T-helper 9 cell (primary cell): Measurements from ENCODE around the gene EFEMP1.

Experiments
- DNase-seq: peaks from one replicate; pipeline ENCODE4 v3.0.0-alpha.2; 2020

Gene EFEMP1

DNA sequence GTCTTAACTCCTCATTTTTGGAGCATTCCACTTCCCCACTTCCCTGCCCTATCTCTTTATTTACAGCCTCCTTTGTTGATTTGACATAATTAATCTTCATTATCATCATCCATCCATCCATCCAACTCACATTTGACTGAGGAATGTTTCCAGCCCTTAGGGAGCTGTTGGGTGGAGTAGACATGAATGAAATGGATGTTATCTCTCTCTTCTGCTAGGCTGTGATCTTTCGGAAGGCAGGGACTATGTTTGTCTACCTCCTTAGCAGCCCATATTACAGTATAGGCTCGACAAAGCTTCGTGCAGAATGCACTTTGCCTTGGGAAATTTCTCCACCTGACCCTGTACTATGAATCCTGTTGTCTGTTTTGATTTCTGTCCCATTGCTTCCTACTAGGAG is 7.7 kb upstream of the EFEMP1 start:
- no peak for DNase-seq

- no peak for DNase-seq
These were observed 5.9 kb upstream of the EFEMP1 start for GRCh38 chr2:55929476-55929875.

- DNase-seq, result no peak
These were observed 3.4 kb upstream of the EFEMP1 start for GRCh38 chr2:55926974-55927373.

- DNase-seq, result no peak
These were observed 2.7 kb upstream of the EFEMP1 start for GRCh38 chr2:55926246-55926645.

- no peak for DNase-seq
These were observed 370 bp upstream of the EFEMP1 start for GRCh38 chr2:55923982-55924321.

DNA sequence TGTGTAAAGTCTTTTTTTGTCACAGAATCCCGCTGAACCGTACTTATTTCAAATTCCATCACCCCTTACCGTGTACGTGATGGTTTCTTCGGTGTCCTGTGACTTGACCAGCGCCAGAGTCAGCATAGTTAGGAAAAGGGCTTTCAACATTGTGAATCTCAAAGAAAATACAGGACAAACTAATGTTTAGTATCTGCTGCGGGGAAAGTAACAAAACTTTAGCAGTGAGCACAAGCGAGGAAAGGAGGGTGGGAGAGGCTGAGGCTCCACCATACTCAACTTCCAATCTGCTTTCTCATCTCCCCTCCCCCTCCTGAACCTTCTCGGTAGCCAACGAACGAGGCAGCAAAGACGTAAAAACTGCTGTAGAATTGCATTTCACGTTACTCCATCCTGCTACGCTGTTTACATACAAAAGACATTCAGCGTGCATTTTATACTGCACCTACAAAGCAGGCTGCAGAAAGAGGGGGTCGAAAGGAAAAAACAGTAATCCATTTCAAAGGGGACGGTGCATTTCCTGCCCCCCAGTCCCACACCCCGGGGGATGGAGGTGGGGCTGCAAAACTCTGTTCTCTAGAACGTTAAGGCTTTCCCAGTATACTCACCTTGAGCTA is 1.2 kb downstream of the EFEMP1 start:
- DNase-seq, result no peak

DNA sequence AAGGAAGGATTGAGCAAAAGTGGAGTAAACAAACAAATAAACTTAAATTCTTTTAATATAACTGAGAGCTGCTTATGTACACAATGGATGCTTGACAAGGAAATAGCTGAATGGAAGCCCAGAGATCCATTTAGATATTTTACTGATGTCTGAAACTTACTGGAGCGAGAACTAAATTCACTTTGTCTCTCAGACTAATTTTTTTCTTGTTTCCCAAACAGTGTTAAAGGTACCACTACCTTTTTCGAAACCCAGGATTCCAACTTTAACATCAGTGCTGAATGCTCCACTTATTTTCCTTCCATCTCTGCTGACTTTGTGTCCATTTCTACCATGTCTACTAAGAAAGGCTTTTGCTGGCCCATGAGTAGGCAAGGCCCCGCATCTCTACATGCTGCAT is 4.0 kb downstream of the EFEMP1 start:
- no peak for DNase-seq

GRCh38 chr2:55918856-55919255 is 4.7 kb downstream of the EFEMP1 start:
- DNase-seq, result no peak

DNA sequence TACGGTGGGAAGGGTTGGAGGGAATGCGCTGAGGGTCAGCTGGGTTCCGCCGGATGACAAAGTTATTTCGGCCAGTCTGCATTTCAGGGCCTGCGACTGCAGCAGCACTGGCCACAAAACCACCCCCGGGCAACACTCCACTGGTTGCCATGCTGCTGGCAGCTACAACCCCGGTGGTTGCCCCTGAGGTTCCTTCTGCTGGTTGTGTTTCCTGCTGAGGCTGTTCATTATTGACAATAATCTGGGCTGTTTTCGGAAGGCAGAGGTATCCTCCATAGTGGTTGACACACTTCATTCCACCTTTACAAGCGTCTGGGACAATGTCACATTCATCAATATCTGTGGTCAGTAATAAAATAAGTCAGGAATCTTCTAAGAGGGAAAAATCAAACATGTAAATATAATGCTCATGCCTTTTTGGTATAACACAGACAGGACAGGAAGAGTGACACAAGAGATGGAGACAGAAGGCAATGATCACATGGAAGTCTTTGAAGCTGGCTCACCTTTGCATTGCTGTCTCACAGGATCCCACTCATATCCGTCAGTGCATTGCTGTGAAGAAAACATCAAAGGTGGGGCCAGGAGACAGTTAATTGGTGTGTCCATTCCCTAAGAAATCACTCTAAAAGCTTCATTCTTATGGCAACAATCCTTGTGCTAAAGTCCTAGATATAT is 5.7 kb downstream of the EFEMP1 start:
- DNase-seq, result no peak

GRCh38 chr2:55917117-55917516 is 6.5 kb downstream of the EFEMP1 start:
- DNase-seq, result no peak

- DNase-seq, result no peak
These were observed 7.0 kb downstream of the EFEMP1 start for GRCh38 chr2:55916473-55917049.

GRCh38 chr2:55914786-55915185 is 8.8 kb downstream of the EFEMP1 start:
- no peak for DNase-seq

GRCh38 chr2:55912926-55913325 is 10.7 kb downstream of the EFEMP1 start:
- no peak for DNase-seq

GRCh38 chr2:55910077-55910476 is 13.5 kb downstream of the EFEMP1 start:
- DNase-seq, result no peak

- DNase-seq, result no peak
These were observed 15.9 kb downstream of the EFEMP1 start for GRCh38 chr2:55907686-55908085.

DNA sequence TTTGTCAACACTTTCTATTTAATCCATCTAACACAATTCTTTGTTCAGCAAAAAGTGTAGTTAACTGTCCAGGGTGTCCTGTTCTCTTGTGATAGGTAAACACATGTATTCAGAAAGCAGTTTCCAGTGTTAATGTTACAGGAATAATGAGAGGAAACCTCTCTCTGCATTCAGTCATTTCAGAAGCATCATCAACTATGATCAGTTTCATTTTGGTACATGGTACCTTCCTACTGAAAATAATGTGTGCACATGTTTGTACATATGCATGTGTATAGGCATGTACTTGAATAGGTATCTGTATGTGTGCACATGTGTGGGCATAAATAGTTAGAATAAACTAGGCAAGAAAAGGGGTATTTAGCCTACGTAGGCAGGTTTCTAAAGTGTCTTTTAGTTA is 16.6 kb downstream of the EFEMP1 start:
- no peak for DNase-seq

DNA sequence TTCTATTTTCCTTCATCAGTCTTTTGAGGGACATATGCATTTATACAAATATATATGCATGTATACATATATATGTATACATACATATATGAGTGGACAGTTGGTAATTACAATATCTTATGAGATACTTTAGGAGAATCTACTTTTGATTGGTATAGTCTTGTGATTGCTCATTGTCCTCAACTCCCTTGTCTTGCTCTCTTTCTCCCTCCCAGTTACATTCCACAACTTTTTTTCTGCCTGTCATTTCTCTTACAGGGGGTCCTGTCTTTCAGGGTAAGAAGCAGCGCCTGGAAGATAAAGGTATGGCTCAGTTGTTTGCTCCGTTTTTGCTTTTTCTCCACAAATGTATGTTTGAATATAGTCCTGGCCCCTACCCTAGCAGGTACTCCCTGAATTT is 19.9 kb downstream of the EFEMP1 start:
- DNase-seq, result no peak

DNA sequence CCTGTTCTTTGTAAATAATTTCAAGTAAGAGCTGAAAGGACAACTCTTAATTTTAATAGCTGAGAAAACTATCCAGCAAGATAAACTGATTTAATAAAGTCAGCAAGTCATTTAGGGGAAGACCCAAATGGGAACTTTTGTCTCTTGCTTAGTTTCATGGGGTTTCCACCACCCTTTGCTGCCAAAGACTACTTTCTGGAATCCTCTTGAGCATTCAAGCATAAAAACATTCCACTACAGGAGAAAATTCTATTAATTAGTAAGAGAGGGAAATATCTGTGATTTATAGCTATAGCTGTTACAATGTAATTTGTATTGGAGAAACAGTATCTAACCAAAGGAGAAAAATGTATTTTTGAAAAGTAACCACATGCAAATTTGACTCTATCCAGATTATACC is 20.6 kb downstream of the EFEMP1 start:
- no peak for DNase-seq

DNA sequence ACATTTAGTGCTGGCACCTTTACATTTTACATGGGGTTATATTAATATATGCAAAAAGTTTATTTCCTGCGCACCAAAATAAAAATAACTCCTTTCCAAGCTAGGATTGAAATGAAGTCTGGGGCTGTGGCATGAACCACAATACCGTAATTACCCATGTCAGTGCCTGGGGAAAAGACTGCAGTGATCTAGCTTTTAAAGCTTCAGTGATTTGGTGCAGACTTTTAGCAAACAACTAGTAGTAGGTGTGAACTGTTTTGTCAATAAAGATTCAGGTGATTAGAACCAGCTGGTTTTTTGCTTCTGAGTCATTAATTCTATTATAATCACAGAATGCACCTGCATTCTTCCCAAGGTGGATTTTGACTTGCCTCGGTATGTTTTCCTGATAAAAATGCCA is 21.2 kb downstream of the EFEMP1 start:
- no peak for DNase-seq

- DNase-seq, result no peak
These were observed 21.6 kb downstream of the EFEMP1 start for GRCh38 chr2:55901941-55902340.

GRCh38 chr2:55901322-55901721 is 22.3 kb downstream of the EFEMP1 start:
- DNase-seq, result no peak

DNA sequence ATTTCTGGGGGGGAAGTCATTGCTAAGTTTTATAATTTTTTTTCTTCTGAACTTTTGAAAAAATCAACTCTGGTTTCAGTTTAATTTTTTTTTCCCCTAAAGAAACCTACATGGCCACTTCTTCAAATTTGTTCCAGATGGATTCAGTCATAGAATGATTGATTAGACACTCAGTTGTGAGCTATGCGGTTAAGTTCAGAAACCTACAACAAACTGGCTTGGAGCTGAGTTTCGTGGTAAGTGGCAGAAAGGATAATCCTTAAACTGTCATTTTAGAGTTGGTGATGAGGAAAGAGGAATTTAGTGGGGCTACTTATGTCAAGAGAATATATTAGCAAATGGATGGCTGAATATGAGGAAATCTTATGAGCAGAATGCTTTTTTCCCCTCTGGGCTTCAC is 23.7 kb downstream of the EFEMP1 start:
- no peak for DNase-seq

- no peak for DNase-seq
These were observed 25.1 kb downstream of the EFEMP1 start for GRCh38 chr2:55898386-55899040.

DNA sequence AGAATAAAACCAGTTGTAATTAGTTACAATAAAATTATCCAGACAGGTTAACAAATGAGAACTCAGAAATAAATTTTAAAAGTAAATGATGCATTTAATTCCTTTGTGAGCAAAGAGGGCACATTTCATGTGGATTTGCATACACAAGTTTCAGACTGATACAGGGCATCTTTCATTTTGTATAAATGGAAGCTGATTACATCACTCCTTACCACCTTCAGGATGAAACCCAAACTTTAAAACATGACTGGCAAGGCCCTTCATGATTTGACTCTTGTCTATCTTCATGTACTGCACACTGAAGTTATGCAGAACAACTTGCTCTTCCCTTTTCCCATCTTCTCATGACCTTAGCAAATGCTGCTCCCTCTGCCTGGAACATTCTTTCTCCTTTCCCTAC is 26.9 kb downstream of the EFEMP1 start:
- DNase-seq, result no peak
